ES-I3 (cell line): ENCODE results near the gene SERTM2.
"Not testable (repeated sequence)": the region's sequence is repeated elsewhere in the genome, so short reads cannot be mapped to it uniquely, and the experiment has no call there.

Experiments
- H3K36me3 ChIP-seq: 2 replicates; pipeline ENCODE4 v1.6.1; 2013; ENCODE audit warnings: mild to moderate bottlenecking, low read length, control low read depth, moderate library complexity; ENCODE audit not compliant: insufficient read depth
- H3K4me1 ChIP-seq: 2 replicates; pipeline ENCODE4 v1.6.1; 2013; ENCODE audit warnings: mild to moderate bottlenecking, control low read depth, low read length; ENCODE audit not compliant: insufficient read depth
- H3K9ac ChIP-seq: 2 replicates; pipeline ENCODE4 v1.6.1; 2013; ENCODE audit warnings: low read depth, mild to moderate bottlenecking, low read length, moderate library complexity
- H3K9me3 ChIP-seq: 2 replicates; pipeline ENCODE4 v1.6.1; 2013; ENCODE audit warnings: mild to moderate bottlenecking, low read length, moderate library complexity; ENCODE audit not compliant: control insufficient read depth, insufficient read depth

The SERTM2 gene

DNA sequence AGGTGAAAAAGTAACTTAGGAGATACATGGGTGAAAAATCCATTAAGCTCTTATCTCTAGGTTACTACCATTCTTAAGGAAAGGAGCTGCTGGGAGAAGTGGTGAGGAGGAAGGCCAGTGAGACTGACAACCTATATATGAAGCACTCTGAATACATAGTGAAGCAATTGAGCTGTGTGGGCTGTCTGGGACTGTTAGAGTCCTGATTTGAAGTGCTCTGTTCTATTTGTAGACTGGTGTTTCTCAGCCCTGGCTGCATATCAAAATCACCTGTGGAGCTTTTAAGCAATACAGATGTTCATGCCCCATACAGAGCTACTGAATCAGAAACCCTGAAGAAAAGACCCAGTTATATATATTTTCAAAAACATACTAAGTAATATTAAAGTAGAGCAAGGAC, 3.9 kb downstream of the SERTM2 start:
- Histone ChIP-seq H3K4me1 (peaks cover 57% of the 10 kb centered on the region), H3K36me3 (no peaks in the 10 kb centered on the region), H3K9ac (no peak overlapping the region), H3K9me3 (no peaks in the 10 kb centered on the region)

DNA sequence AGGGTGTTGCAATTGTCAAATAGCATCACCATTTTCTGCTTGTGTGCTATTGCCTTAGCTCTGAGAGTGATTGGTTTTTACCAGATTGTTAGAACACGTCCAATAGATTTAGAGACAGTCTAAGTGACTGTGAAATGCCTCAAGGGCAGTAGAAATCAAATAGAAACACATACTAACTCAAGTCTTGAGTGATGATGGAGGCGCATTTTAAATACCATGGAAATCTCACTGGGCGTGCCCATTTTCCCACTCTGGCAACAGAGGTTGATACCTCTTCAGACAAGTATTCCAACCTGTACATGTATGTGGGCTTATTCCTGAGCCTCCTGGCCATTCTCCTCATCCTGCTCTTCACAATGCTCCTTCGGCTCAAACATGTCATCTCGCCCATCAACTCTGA, 7.2 kb downstream of the SERTM2 start:
- H3K4me1 ChIP-seq: peaks cover 42% of the 10 kb centered on the region
- no peaks in the 10 kb centered on the region for H3K9me3 ChIP-seq
- H3K9ac ChIP-seq: no peak overlapping the region
- no peaks in the 10 kb centered on the region for H3K36me3 ChIP-seq

DNA sequence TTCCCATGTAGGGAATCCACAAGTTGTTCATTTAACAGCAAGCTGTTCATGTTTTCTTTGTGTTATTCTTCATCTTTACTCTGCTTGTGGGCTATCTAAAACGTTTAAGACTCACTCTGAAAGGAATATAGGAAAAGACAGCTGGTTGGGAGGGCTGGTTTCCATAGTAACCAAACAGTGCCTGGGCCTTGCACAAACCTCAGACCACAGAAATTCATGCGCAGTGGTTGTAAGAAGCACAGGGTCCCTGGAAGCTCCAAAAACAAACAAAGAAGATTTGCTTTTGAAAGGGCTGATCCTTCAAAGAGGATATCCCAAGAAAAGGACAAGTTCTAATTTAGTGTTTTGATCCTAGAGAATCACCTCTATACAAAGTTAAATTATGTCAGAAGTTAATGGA, 7.8 kb downstream of the SERTM2 start:
- no peak overlapping the region for H3K9ac ChIP-seq
- peaks cover 42% of the 10 kb centered on the region for H3K4me1 ChIP-seq
- no peaks in the 10 kb centered on the region for H3K9me3 ChIP-seq
- H3K36me3 ChIP-seq: no peaks in the 10 kb centered on the region

DNA sequence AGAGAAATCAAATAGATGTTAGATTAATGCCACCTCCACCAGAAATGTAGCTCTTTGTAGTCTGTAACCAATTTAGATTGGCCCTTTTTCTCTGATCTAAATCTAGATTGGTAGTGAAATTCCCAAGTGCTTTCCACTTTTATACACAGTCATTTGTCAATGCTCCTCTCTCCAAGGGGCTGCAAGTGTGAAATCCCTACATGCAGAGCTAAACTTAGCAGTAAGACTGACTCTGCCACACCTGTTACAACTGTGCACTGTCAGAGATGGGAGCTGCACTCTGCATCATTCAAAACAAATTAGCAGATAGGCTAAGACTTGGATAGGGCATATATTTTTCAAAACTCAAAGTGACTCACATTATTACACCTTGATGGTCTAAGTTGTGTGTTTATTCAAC, 9.1 kb downstream of the SERTM2 start:
- Histone ChIP-seq H3K36me3 (no peaks in the 10 kb centered on the region), H3K4me1 (peaks cover 42% of the 10 kb centered on the region), H3K9me3 (no peaks in the 10 kb centered on the region), H3K9ac (no peak overlapping the region)

DNA sequence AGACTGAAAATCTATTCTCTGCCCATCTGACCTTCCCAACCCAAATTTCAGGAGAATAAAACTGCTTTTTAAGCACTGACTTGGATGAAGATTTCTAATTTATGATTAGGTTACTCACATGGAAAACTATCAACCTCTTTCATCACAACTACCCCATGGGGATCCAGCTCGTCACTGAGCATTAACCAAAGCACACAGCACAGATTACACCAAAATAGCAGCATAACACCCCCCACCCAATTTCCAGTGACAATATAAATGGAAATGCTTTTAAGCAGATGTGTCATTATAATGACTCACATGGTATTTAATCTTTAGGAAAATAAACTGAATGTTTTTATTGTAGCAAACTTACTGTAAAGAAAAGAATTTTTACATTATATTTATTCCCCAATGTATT, 9.7 kb downstream of the SERTM2 start:
- Histone ChIP-seq H3K9me3 (no peaks in the 10 kb centered on the region), H3K4me1 (peaks cover 42% of the 10 kb centered on the region), H3K36me3 (no peaks in the 10 kb centered on the region), H3K9ac (no peak overlapping the region)

- no peaks in the 10 kb centered on the region for H3K36me3 ChIP-seq
- H3K9ac ChIP-seq: peak overlapping the region; percentile 40
- H3K9me3 ChIP-seq: peaks cover 11% of the 10 kb centered on the region; the same call in 1 of the 2 replicates
- H3K4me1 ChIP-seq: peaks cover 11% of the 10 kb centered on the region
These were observed 31.8 kb downstream of the SERTM2 start for GRCh38 chrX:111543212-111543741.

DNA sequence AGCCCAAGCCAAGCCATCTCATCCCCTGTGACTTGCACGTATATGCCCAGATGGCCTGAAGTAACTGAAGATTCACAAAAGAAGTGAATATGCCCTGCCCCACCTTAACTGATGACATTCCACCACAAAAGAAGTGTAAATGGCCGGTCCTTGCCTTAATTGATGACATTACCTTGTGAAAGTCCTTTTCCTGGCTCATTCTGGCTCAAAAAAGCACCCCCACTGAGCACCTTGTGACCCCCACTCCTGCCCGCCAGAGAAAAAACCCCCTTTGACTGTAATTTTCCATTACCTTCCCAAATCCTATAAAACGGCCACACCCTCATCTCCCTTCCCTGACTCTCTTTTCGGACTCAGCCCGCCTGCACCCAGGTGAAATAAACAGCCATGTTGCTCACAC, 37.8 kb downstream of the SERTM2 start:
- Histone ChIP-seq H3K9ac (peak overlapping the region; percentile 55), H3K36me3 (peaks cover 21% of the 10 kb centered on the region), H3K4me1 (peaks cover 16% of the 10 kb centered on the region; the same call in 1 of the 2 replicates)
- H3K9me3 ChIP-seq: not testable (repeated sequence)

- Histone ChIP-seq H3K9me3 (no peaks in the 10 kb centered on the region), H3K9ac (no peak overlapping the region), H3K4me1 (peaks cover 30% of the 10 kb centered on the region), H3K36me3 (peaks cover 21% of the 10 kb centered on the region)
These were observed 44.0 kb downstream of the SERTM2 start for GRCh38 chrX:111555406-111555958.

- no peaks in the 10 kb centered on the region for H3K9me3 ChIP-seq
These were observed 49.4 kb downstream of the SERTM2 start for GRCh38 chrX:111560801-111561200.

DNA sequence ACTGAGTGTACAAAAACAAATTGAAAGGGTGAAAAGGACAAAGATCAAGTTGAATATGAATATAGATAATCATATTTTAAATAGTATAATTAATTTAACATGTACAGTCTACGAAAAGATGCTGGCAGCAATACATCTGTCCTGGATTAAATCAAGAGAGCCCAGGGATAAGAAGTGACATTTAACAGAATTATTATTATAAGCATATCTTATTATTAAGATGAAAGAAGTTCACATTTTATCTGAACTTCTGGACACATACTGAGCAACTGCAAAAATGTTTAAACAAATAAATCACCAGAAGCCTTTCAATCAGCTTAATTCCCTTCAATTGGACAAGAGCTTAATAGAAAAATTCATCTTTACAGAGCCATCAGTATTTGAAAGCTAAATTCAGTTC, 50.4 kb downstream of the SERTM2 start:
- peaks cover 6% of the 10 kb centered on the region; the same call in 1 of the 2 replicates for H3K36me3 ChIP-seq
- no peaks in the 10 kb centered on the region for H3K9me3 ChIP-seq
- H3K9ac ChIP-seq: no peak overlapping the region
- H3K4me1 ChIP-seq: peaks cover 11% of the 10 kb centered on the region; the same call in 1 of the 2 replicates

More at GRCh38 chrX:111560801-111561200, 49.4 kb downstream of the SERTM2 start:
- peaks cover 11% of the 10 kb centered on the region for H3K4me1 ChIP-seq
- no peak overlapping the region for H3K9ac ChIP-seq
- peaks cover 3% of the 10 kb centered on the region; the same call in 1 of the 2 replicates for H3K36me3 ChIP-seq

GRCh38 chrX:111567542-111568255, 56.3 kb downstream of the SERTM2 start:
- H3K9me3 ChIP-seq: 0 out of 2 replicates have a peak, but pooled peaks cover 4% of the 10 kb centered on the region
- H3K36me3 ChIP-seq: peaks cover 13% of the 10 kb centered on the region

GRCh38 chrX:111568354-111568753, 56.9 kb downstream of the SERTM2 start:
- 0 out of 2 replicates have a peak, but pooled peaks cover 4% of the 10 kb centered on the region for H3K9me3 ChIP-seq
- H3K9ac ChIP-seq: no peak overlapping the region
- H3K4me1 ChIP-seq: peaks cover 20% of the 10 kb centered on the region; the same call in 1 of the 2 replicates
- peaks cover 13% of the 10 kb centered on the region for H3K36me3 ChIP-seq

More at GRCh38 chrX:111567542-111568255, 56.3 kb downstream of the SERTM2 start:
- Histone ChIP-seq H3K9ac (no peak overlapping the region), H3K4me1 (peaks cover 20% of the 10 kb centered on the region; the same call in 1 of the 2 replicates)

GRCh38 chrX:111568817-111569216, 57.4 kb downstream of the SERTM2 start:
- Histone ChIP-seq H3K9me3 (0 out of 2 replicates have a peak, but pooled peaks cover 4% of the 10 kb centered on the region), H3K9ac (no peak overlapping the region), H3K36me3 (peaks cover 13% of the 10 kb centered on the region), H3K4me1 (peaks cover 20% of the 10 kb centered on the region; the same call in 1 of the 2 replicates)
